Type B pancreatic cell (in vitro differentiated cells): ENCODE data around the gene MSH6. TPM values are rescaled to one million over a fixed set of nuclear protein-coding genes. Genes with fewer than 3 reads are reported as not detected.

Source experiments
- DNase-seq: peaks from one replicate; pipeline ENCODE4 v3.0.0; 2021; ENCODE audit warnings: mixed read lengths; ENCODE audit not compliant: unreplicated experiment; ENCODE audit errors: extremely low spot score
- H3K27ac Mint-ChIP-seq: 2 replicates; pipeline ENCODE4 v1.8.0; 2021; ENCODE audit warnings: mild to moderate bottlenecking, mixed read lengths
- H3K27me3 Mint-ChIP-seq: 2 replicates; pipeline ENCODE4 v1.8.0; 2021; ENCODE audit warnings: mixed read lengths
- H3K36me3 Mint-ChIP-seq: 2 replicates; pipeline ENCODE4 v1.8.0; 2021; ENCODE audit warnings: mixed read lengths
- H3K4me1 Mint-ChIP-seq: one replicate; pipeline ENCODE4 v1.8.0; 2021; ENCODE audit warnings: mixed read lengths; ENCODE audit not compliant: unreplicated experiment
- H3K4me3 Mint-ChIP-seq: 2 replicates; pipeline ENCODE4 v1.8.0; 2021; ENCODE audit warnings: mild to moderate bottlenecking, mixed read lengths
- H3K9me3 Mint-ChIP-seq: 2 replicates; pipeline ENCODE4 v1.8.0; 2021; ENCODE audit warnings: mixed read lengths
- CTCF ChIP-seq: fragments of 200-600 bp; sonication (generic); conservative IDR thresholded peaks from 2 replicates; pipeline ENCODE4 v1.5.0; 2021; ENCODE audit warnings: antibody characterized with exemption, mild to moderate bottlenecking
- total RNA-seq: library from RNA; stranded (reverse); gene quantifications from 2 replicates; pipeline ENCODE4 v1.2.1, GENCODE V29; 2021; ENCODE audit warnings: low replicate concordance

Gene MSH6
- total RNA-seq, 1 donor from 2014 or later = 138 TPM

GRCh38 chr2:47774567-47774966, 8.4 kb upstream of the MSH6 start:
- Mint-ChIP-seq H3K27me3 (no peaks in the 10 kb centered on the region), H3K36me3 (no peaks in the 10 kb centered on the region), H3K4me3 (no peak overlapping the region), H3K4me1 (peaks cover 6% of the 10 kb centered on the region), H3K9me3 (no peaks in the 10 kb centered on the region), H3K27ac (no peak overlapping the region)
- no peak for DNase-seq
- no peak for TF ChIP-seq CTCF

- H3K4me3 Mint-ChIP-seq = no peak overlapping the region
- peaks cover 6% of the 10 kb centered on the region for H3K4me1 Mint-ChIP-seq
- H3K9me3 Mint-ChIP-seq = no peaks in the 10 kb centered on the region
- H3K36me3 Mint-ChIP-seq = no peaks in the 10 kb centered on the region
- H3K27me3 Mint-ChIP-seq = no peaks in the 10 kb centered on the region
- TF ChIP-seq CTCF = no peak
- peak overlapping the region; percentile 59 for H3K27ac Mint-ChIP-seq
- DNase-seq = no peak
Observed at GRCh38 chr2:47777277-47777937, 5.5 kb upstream of the MSH6 start.

GRCh38 chr2:47778698-47779425, 4.1 kb upstream of the MSH6 start:
- TF ChIP-seq CTCF = no peak
- H3K9me3 Mint-ChIP-seq = no peaks in the 10 kb centered on the region
- H3K4me3 Mint-ChIP-seq = no peak overlapping the region
- H3K27ac Mint-ChIP-seq = no peak overlapping the region
- peaks cover 6% of the 10 kb centered on the region for H3K4me1 Mint-ChIP-seq
- no peaks in the 10 kb centered on the region for H3K36me3 Mint-ChIP-seq
- DNase-seq = no peak
- H3K27me3 Mint-ChIP-seq = no peaks in the 10 kb centered on the region

GRCh38 chr2:47779426-47779790, 3.5 kb upstream of the MSH6 start:
- TF ChIP-seq CTCF = no peak
- H3K27ac Mint-ChIP-seq = no peak overlapping the region

GRCh38 chr2:47782381-47782670, 619 bp upstream of the MSH6 start:
- peaks cover 12% of the 10 kb centered on the region for H3K36me3 Mint-ChIP-seq
- H3K9me3 Mint-ChIP-seq = no peaks in the 10 kb centered on the region
- peak overlapping the region; percentile 89 for H3K4me3 Mint-ChIP-seq
- H3K27ac Mint-ChIP-seq = peak overlapping the region; percentile 88
- peaks cover 14% of the 10 kb centered on the region for H3K4me1 Mint-ChIP-seq
- no peaks in the 10 kb centered on the region for H3K27me3 Mint-ChIP-seq
- DNase-seq = no peak
- no peak for TF ChIP-seq CTCF

More at GRCh38 chr2:47779426-47779790, 3.5 kb upstream of the MSH6 start:
- no peaks in the 10 kb centered on the region for H3K9me3 Mint-ChIP-seq
- no peaks in the 10 kb centered on the region for H3K36me3 Mint-ChIP-seq
- no peaks in the 10 kb centered on the region for H3K27me3 Mint-ChIP-seq
- peaks cover 6% of the 10 kb centered on the region for H3K4me1 Mint-ChIP-seq
- DNase-seq = no peak
- H3K4me3 Mint-ChIP-seq = no peak overlapping the region
